Nephron progenitor cell (in vitro differentiated cells): Measurements from ENCODE around the gene ZNF543.

Experiments
- DNase-seq: peaks from one replicate; pipeline ENCODE4 v3.0.0; 2021
- H3K27ac Mint-ChIP-seq: 2 replicates; pipeline ENCODE4 v1.8.0; 2021; ENCODE audit warnings: mild to moderate bottlenecking, moderate library complexity, mixed read lengths
- H3K27me3 Mint-ChIP-seq: 2 replicates; pipeline ENCODE4 v1.8.0; 2021; ENCODE audit warnings: mild to moderate bottlenecking, low read depth, mixed read lengths; ENCODE audit not compliant: poor library complexity
- H3K36me3 Mint-ChIP-seq: 2 replicates; pipeline ENCODE4 v1.8.0; 2021; ENCODE audit warnings: low read depth, mixed read lengths
- H3K4me1 Mint-ChIP-seq: 2 replicates; pipeline ENCODE4 v1.8.0; 2021; ENCODE audit warnings: mixed read lengths
- H3K4me3 Mint-ChIP-seq: 2 replicates; pipeline ENCODE4 v1.8.0; 2021; ENCODE audit warnings: mild to moderate bottlenecking, moderate library complexity, mixed read lengths
- H3K9me3 Mint-ChIP-seq: 2 replicates; pipeline ENCODE4 v1.8.0; 2021; ENCODE audit warnings: mild to moderate bottlenecking, moderate library complexity, mixed read lengths
- TF ChIP-seq, protein P1 (sequence below): fragments of 200-600 bp; sonication (generic); IDR thresholded peaks from 2 replicates; pipeline ENCODE4 v1.5.0; 2021; ENCODE audit warnings: antibody characterized with exemption

The ZNF543 gene

DNA sequence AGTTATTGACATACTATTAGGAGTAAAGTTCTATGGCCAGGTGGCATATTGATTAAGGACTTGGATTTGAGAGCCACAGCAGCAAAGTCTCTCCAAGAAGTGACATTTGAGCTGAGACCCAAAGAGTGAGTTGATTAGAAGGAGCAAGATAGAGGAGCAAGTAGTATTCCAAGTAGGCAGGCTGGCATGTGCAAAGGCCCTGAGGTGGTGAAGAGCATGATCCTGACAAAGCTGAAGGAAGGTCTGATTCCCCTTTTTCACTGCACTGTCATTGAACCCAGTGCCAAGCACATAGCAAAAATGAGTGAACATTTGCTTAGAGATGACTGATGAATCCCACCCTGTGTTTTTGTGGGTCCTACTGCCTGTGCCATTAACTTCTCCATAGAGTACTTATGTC, 4.7 kb downstream of the ZNF543 start:
- TF ChIP-seq, protein P1, sequence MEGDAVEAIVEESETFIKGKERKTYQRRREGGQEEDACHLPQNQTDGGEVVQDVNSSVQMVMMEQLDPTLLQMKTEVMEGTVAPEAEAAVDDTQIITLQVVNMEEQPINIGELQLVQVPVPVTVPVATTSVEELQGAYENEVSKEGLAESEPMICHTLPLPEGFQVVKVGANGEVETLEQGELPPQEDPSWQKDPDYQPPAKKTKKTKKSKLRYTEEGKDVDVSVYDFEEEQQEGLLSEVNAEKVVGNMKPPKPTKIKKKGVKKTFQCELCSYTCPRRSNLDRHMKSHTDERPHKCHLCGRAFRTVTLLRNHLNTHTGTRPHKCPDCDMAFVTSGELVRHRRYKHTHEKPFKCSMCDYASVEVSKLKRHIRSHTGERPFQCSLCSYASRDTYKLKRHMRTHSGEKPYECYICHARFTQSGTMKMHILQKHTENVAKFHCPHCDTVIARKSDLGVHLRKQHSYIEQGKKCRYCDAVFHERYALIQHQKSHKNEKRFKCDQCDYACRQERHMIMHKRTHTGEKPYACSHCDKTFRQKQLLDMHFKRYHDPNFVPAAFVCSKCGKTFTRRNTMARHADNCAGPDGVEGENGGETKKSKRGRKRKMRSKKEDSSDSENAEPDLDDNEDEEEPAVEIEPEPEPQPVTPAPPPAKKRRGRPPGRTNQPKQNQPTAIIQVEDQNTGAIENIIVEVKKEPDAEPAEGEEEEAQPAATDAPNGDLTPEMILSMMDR: no peak
- Mint-ChIP-seq H3K36me3 (peaks cover 71% of the 10 kb centered on the region), H3K27ac (no peak overlapping the region), H3K4me3 (no peak overlapping the region), H3K27me3 (no peaks in the 10 kb centered on the region), H3K9me3 (peaks cover 15% of the 10 kb centered on the region), H3K4me1 (peaks cover 28% of the 10 kb centered on the region)
- no peak for DNase-seq

GRCh38 chr19:57327993-57328392, 7.7 kb downstream of the ZNF543 start:
- peaks cover 15% of the 10 kb centered on the region for H3K9me3 Mint-ChIP-seq
- H3K36me3 Mint-ChIP-seq: peaks cover 82% of the 10 kb centered on the region
- peaks cover 2% of the 10 kb centered on the region for H3K4me1 Mint-ChIP-seq
- DNase-seq: no peak
- H3K4me3 Mint-ChIP-seq: no peak overlapping the region
- no peaks in the 10 kb centered on the region for H3K27me3 Mint-ChIP-seq
- TF ChIP-seq, protein P1: no peak
- H3K27ac Mint-ChIP-seq: no peak overlapping the region

DNA sequence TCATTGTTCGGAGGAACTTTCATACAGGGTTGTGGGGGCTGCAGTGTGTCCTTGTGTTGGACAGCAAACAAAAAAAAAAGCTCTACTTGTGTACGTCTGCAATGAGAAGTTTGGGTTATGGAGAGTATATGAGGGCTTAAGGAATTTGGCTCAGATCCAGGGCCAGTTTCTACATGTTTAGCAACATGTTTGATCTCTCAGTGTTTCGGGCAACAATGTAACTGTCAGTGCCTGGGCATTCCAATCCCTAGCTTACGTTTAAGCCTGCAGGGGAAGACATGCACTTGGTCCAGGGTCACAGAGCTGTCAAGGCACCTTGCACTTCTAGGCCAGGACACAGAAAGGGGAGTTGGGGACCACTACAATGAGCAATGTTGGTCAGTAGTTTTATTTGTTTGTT, 13.9 kb downstream of the ZNF543 start:
- TF ChIP-seq, protein P1: no peak
- Mint-ChIP-seq H3K4me1 (no peaks in the 10 kb centered on the region), H3K9me3 (no peaks in the 10 kb centered on the region), H3K36me3 (peaks cover 24% of the 10 kb centered on the region), H3K4me3 (no peak overlapping the region), H3K27me3 (peaks cover 14% of the 10 kb centered on the region), H3K27ac (no peak overlapping the region)
- DNase-seq: no peak

DNA sequence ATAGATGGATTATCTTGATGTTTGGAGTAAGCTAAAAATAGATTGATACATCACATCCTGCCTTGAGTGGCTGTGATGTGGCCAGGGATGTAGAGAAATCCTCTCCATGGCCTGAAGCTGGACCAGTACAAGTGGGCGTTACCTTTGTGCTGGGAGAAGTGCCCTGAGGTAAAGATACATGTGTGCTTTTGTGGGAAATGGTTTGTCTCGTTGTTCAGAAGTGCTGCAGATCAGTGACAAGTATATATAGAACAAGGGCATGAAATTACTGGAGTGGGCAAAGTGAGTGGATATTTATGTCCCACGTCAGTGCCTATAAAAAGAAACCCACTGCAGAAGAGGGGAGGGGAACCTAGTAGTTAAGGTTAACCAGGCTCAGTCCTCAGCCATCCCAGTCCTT, 18.6 kb downstream of the ZNF543 start:
- H3K27me3 Mint-ChIP-seq: peaks cover 50% of the 10 kb centered on the region
- no peaks in the 10 kb centered on the region for H3K9me3 Mint-ChIP-seq
- DNase-seq: no peak
- no peak overlapping the region for H3K4me3 Mint-ChIP-seq
- no peaks in the 10 kb centered on the region for H3K4me1 Mint-ChIP-seq
- H3K36me3 Mint-ChIP-seq: no peaks in the 10 kb centered on the region
- TF ChIP-seq, protein P1: no peak
- H3K27ac Mint-ChIP-seq: no peak overlapping the region

DNA sequence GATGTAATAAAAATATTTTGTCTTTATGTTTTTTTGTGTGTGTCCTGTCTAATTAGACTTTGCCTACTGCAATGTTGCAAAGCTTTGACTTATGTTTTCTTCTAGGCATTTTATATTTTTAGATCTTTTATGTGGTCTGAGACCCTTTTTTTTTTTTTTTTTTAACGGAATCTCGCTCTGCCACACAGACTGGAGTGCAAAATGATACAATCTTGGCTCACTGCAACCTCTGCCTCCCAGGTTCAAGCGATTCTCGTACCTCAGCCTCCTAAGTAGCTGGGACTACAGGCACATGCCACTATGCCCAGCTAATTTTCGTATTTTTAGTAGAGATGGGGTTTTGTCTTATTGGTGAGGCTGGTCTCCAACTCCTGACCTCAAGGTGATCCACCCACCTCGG, 22.3 kb downstream of the ZNF543 start:
- Mint-ChIP-seq H3K27me3 (peaks cover 77% of the 10 kb centered on the region), H3K9me3 (no peaks in the 10 kb centered on the region), H3K4me3 (no peak overlapping the region), H3K36me3 (no peaks in the 10 kb centered on the region), H3K27ac (no peak overlapping the region), H3K4me1 (no peaks in the 10 kb centered on the region)
- TF ChIP-seq, protein P1: no peak
- no peak for DNase-seq

DNA sequence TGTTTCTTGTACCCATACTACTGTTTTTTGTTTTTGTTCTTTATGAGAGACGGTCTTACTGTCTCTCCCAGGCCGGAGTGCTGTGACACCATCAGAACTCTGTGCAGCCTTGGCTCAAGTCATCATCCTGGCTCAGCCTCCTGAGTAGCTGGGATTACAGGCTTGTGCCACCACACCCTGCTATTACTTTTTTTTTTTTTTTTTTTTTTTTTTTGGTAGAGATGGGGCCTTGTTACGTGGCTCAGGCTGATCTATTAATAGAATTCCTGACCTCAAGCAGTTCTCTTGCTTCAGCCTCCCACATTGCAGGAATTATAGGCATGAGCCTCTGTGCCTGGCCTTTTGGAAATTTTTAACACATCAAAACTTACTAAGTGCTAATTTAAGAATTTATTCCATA, 27.9 kb downstream of the ZNF543 start:
- no peak overlapping the region for H3K4me3 Mint-ChIP-seq
- H3K27ac Mint-ChIP-seq: no peak overlapping the region
- H3K4me1 Mint-ChIP-seq: peaks cover 27% of the 10 kb centered on the region
- no peak for DNase-seq
- H3K9me3 Mint-ChIP-seq: peaks cover 3% of the 10 kb centered on the region
- TF ChIP-seq, protein P1: no peak
- peaks cover 15% of the 10 kb centered on the region for H3K36me3 Mint-ChIP-seq
- peaks cover 56% of the 10 kb centered on the region for H3K27me3 Mint-ChIP-seq
